UCSD-AML1 (cell line): Measurements from ENCODE around the gene PRKG1.
"Not testable (repeated sequence)": the region's sequence is repeated elsewhere in the genome, so short reads cannot be mapped to it uniquely, and the experiment has no call there.

Source experiments
- DNase-seq: peaks from one replicate; lab custom pipeline; 2025; ENCODE audit not compliant: unreplicated experiment; lab: John Stamatoyannopoulos, UW

PRKG1 gene

GRCh38 chr10:51421853-51422252 lies 347.6 kb downstream of the PRKG1 start:
- no peak for DNase-seq

GRCh38 chr10:51422311-51423120 lies 348.2 kb downstream of the PRKG1 start:
- DNase-seq, result peak; percentile 7

DNA sequence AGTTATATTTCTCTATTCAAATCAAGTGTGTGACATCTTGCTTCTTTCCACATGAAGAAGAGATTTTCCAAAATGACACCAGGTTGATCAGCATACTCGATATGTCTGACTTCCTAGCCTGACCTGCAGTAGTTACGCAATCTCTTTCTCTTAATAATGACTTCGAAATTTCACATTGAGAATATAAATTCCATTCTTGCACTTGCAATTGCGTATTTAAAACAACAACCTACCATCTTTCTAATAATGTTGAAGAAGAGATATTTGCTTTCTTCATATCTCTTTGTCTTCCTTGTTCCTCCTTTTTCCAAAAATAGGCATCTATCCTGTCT lies 348.8 kb downstream of the PRKG1 start:
- DNase-seq, result no peak

DNA sequence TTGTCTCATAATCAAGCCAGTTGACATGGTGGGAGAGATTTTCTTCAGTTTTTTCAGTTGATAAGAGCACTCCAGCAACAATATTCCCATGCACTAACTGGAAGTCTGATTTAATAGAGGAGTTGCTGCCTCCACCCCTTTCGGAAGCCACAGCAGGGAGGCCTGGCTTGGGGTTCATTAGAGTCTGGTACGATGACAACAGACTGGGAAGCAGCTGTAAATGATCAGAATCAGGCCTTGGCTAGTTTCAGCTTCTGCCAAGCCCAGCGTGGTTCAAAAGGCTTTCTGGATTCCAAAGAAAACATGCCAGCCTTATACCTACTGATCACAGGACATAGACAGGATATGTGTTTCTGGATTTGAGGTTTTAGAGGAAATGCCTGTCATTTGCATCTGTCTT lies 351.1 kb downstream of the PRKG1 start:
- no peak for DNase-seq

DNA sequence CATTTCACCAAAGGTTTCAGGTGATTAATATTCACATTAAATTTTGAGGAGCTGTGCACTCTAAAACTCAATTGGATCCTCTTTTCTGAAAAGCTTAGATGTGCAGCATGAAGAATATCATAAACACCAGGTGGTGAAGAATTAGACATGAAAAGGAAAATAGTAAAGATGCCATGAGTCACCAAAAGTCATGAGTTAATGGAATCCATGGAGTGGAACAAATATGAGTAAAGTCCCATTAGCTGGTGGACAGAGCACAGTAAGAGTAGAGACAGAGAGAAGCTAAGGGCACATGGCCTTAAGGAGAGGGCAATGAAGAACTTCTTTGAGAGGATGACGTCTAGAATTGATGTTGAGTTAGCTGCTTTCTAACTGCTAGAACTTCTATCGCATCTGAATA lies 353.5 kb downstream of the PRKG1 start:
- DNase-seq, result no peak

DNA sequence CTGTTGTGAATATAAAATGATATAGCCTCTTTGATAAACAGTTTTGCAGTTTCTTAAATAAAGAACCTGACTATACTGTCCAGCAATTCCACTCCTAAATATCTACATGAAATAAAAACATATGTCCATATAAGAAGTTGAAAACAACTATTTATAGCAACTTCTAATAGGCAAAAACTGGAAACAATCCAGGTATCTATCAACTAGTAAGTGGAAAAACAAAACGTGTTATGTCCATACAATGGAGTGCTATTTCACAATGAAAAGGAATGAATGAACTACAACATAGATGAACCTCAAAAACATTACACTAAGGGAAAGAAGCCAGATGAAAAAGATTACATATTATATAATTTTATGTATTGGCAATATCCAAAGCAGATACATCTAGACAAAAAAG lies 356.2 kb downstream of the PRKG1 start:
- DNase-seq, result no peak

- peak; percentile 3 for DNase-seq
Observed at GRCh38 chr10:51433949-51434475, 359.7 kb downstream of the PRKG1 start.

GRCh38 chr10:51436805-51437204 lies 362.5 kb downstream of the PRKG1 start:
- DNase-seq, result no peak

GRCh38 chr10:51439645-51440044 lies 365.4 kb downstream of the PRKG1 start:
- no peak for DNase-seq

DNA sequence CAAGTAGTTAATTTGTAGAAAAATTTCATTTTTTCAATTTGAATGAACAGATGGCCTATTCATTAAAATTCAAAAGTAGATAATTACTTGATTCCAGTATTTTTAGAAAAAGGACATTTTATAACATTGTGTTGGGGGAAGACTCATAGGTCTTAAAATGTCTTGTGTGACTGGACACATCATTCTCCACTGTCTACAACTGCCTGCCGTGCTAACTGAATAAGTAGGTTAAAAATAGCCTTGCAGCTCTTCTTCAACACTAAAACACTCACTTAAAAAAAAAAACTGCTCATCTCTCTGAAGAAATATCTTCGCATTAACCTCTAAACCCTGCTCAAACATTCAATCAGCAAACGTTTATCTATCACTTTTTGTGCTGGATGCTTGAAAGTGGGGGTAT lies 371.3 kb downstream of the PRKG1 start:
- DNase-seq, result no peak

GRCh38 chr10:51447119-51447518 lies 372.8 kb downstream of the PRKG1 start:
- no peak for DNase-seq

DNA sequence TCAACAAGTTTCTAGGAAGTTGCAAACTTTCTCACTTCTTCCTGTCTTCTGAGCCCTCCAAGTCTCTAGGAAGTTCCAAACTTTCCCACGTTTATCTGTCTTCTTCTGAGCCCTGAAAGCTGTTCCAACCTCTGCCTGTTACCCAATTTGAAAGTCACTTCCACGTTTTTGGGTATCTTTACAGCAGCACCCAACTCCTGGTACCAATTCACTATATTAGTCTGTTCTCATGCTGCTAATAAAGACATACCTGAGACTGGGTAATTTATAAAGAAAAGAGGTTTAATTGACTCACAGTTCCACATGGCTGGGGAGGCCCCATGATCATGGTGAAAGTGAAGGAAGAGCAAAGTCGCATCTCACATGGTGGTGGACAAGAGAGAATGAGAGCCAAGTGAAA lies 381.5 kb downstream of the PRKG1 start:
- not testable (repeated sequence) for DNase-seq

DNA sequence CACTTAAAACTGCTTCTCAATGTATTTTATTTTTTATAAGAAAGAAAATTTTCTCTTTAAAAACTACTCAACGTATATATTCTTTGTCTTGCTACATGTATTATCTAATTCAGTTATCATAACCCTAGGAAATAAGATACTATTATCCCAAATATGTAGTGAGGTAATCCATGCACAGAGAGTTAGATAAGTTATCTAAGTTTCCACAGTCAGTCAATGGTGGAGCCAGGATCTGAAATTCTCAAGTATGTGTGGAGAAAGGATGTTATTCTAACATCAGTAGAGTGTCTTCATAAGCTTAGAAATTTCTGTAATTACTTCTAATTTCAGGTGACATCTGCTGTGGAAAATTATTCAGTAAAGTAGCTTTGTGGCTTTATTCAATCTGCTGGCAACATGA lies 385.2 kb downstream of the PRKG1 start:
- DNase-seq, result no peak

- no peak for DNase-seq
Observed at GRCh38 chr10:51462076-51462779, 387.9 kb downstream of the PRKG1 start.

GRCh38 chr10:51468424-51468823 lies 394.1 kb downstream of the PRKG1 start:
- no peak for DNase-seq

DNA sequence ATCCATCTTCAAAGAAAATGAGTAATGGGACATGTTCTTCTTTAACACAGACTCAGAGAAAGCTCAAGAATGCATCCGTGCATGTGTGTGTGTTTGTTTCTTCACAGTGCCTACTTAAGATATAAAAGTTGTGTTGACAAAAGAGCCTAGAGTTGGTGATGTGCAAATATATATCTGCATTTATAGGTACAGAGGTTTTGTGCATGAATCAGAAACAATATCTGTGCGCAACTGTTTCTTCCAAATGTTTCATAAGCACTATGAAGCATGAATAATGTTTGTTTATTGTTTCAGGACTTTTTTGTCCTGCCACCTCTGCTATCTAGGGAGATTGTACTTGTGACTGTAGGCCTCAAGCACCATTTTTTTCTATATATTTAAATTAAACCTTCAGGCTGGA lies 395.4 kb downstream of the PRKG1 start:
- DNase-seq, result no peak

- no peak for DNase-seq
Observed at GRCh38 chr10:51471271-51471670, 397.0 kb downstream of the PRKG1 start.

- DNase-seq, result no peak
Observed at GRCh38 chr10:51472154-51472553, 397.9 kb downstream of the PRKG1 start.

- no peak for DNase-seq
Observed at GRCh38 chr10:51479711-51480110, 405.4 kb downstream of the PRKG1 start.

GRCh38 chr10:51485668-51486067 lies 411.4 kb downstream of the PRKG1 start:
- no peak for DNase-seq

DNA sequence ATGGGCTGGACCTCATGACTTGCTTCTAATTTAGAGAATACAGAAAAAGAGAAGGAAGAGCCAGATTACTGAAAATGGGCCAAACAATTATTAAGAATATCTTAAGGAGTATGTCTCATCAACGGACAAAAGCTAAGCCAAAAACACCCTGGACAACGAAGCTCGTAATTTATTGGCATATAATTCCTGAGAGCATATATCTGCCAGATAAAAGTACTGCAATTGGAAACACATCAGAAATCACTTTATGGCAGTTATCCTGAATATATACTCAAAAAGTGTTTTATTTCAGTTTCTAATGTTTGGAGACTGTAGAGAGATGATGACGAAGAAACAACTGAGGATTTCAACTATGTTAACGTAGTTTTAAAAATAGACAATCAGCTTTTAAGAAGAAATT lies 413.3 kb downstream of the PRKG1 start:
- DNase-seq, result no peak

GRCh38 chr10:51488766-51489408 lies 414.6 kb downstream of the PRKG1 start:
- DNase-seq, result no peak
